ENCODE measurements around the gene CLEC4C. TPM values are rescaled to one million over a fixed set of nuclear protein-coding genes. Genes with fewer than 3 reads are reported as not detected.

CLEC4C gene
- total and polyA plus RNA-seq, 2 of the 8 experiments (the other 6 are each of a cell fraction or from before 2014, with no cell fraction given): 0.76 TPM; not detected in 1

DNA sequence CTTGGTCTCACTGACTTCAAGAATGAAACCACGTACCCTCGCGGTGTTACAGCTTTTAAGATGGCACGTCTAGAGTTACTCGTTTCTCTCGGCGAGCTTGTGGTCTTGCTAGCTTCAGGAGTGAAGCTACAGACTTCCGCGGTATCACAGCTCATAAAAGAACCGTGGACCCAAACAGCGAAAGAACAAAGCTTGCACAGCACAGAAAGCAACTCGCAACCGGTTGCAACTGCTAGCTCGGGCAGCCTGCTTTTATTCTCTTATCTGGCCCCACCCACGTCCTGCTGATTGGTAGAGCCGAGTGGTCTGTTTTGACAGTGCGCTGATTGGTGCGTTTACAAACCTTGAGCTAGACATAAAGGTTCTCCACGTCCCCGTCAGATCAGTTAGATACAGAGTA is 4.2 kb upstream of the CLEC4C start:
- no peaks in the 10 kb centered on the region for H4K20me1 ChIP-seq (replicated peaks in 1 of 2; ENCODE audit: control insufficient read depth in 1 of 2, insufficient read depth in 2 of 2, low read length in 2 of 2)
- DNase-seq (ENCODE audit: low read depth in 1 of 2, low spot score in 2 of 2) (no peak), FAIRE-seq (no peak)
- H2BK120ac ChIP-seq (replicated peaks; ENCODE audit: low read depth, low read length): no peak overlapping the region
- H3K23me2 ChIP-seq (ENCODE audit: low read depth, low read length): no peaks in the 10 kb centered on the region
- no peak overlapping the region; the same call in 1 of the 2 replicates for H3K27ac ChIP-seq (ENCODE audit: low read depth, low read length)
- H3K4ac ChIP-seq (replicated peaks; ENCODE audit: insufficient read length, low read depth, low read length): no peak overlapping the region
- no peak overlapping the region for H4K8ac ChIP-seq (ENCODE audit: extremely low read depth, insufficient read depth, low read length)
- CTCF ChIA-PET (ENCODE audit: partially characterized antibody): interaction anchor here (0.8 to 3.1 kb wide), 8 partner anchors 12 to 105 kb away, joined by 3 to 10 read pairs (median 3); no protein-coding TSS in a partner anchor
- POLR2A ChIA-PET (ENCODE audit: partially characterized antibody): interaction anchor here (0.5 to 1.5 kb wide), 6 partner anchors 8 to 155 kb away, joined by 3 to 4 read pairs (median 3); no protein-coding TSS in a partner anchor
- H3K18ac ChIP-seq (ENCODE audit: extremely low read depth, low read length): no peak overlapping the region; the same call in 1 of the 2 replicates
- no peak overlapping the region for H3K23ac ChIP-seq (ENCODE audit: insufficient read length)
- H3K56ac ChIP-seq (replicated peaks; ENCODE audit: insufficient read length, low read depth, low read length): no peak overlapping the region
- H2AK5ac ChIP-seq (ENCODE audit: low read depth, low read length): no peak overlapping the region
- H3K27me3 ChIP-seq (replicated peaks in 1 of 4; ENCODE audit: control insufficient read depth in 3 of 4, extremely low read depth in 1 of 4, insufficient read depth in 3 of 4, low read length in 3 of 4): no peaks in the 10 kb centered on the region
- 89% methylated on average over 20 of the region's 20 CpGs; no CpG with 5 or more reads in 1 of the 2 experiments for WGBS, 2 experiments (ENCODE audit: extremely low coverage in 1 of 2, insufficient coverage in 1 of 2, insufficient read length in 1 of 2, insufficient replicate concordance in 2 of 2, low coverage in 1 of 2, low lambda C conversion rate in 2 of 2, missing lambda C conversion rate in 1 of 2)
- H3K4me2 ChIP-seq (ENCODE audit: insufficient read depth in 1 of 2, low read depth in 2 of 2, low read length in 2 of 2): no peak overlapping the region
- H3K79me1 ChIP-seq (ENCODE audit: low read depth, low read length): no peaks in the 10 kb centered on the region
- no peak overlapping the region for H4K91ac ChIP-seq (replicated peaks; ENCODE audit: insufficient read length, low read length)
- H3K4me1 ChIP-seq (replicated peaks in 1 of 4; ENCODE audit: control insufficient read depth in 3 of 4, insufficient read depth in 4 of 4, low read length in 3 of 4): peaks cover 0 to 3% (median 0%) of the 10 kb centered on the region in 4 experiments; a peak in 1 of 7 replicates
- no peaks in the 10 kb centered on the region for H3K36me3 ChIP-seq (ENCODE audit: control insufficient read depth in 2 of 4, insufficient read depth in 4 of 4, low read length in 3 of 4)
- H2BK12ac ChIP-seq (ENCODE audit: low read depth, low read length): peak overlapping the region; percentile 35; the same call in 1 of the 2 replicates
- H3K9me3 ChIP-seq (ENCODE audit: insufficient read depth in 2 of 2, low read depth in 1 of 2, low read length in 1 of 2): peaks cover 0 to 3% of the 10 kb centered on the region in 2 experiments; a peak in 1 of 4 replicates
- H2BK5ac ChIP-seq (ENCODE audit: low read depth, low read length): no peak overlapping the region
- no peak overlapping the region for H3K4me3 ChIP-seq (ENCODE audit: extremely low read depth in 1 of 4, insufficient read depth in 2 of 4, low read depth in 3 of 4, low read length in 4 of 4)
- H2BK15ac ChIP-seq (ENCODE audit: low read length): 0 out of 2 replicates have a peak overlapping the region, but pooled peaks have one; percentile 72
- no peaks in the 10 kb centered on the region for H3K79me2 ChIP-seq (ENCODE audit: control insufficient read depth in 1 of 2, insufficient read depth in 2 of 2, low read length in 2 of 2)
- H2AFZ ChIP-seq (ENCODE audit: low read length): no peak overlapping the region
- no peak overlapping the region for H3K14ac ChIP-seq (ENCODE audit: insufficient read length)
- no peak overlapping the region for H2BK20ac ChIP-seq (ENCODE audit: low read length)
- H4K5ac ChIP-seq (ENCODE audit: insufficient read length, low read depth, low read length): no peak overlapping the region
- no peak overlapping the region for H3K9ac ChIP-seq (replicated peaks in 1 of 4; ENCODE audit: extremely low read depth in 1 of 4, low read depth in 3 of 4, low read length in 3 of 4)
- TF ChIP-seq HDAC2 (IDR thresholded peaks at IDR 0.05; ENCODE audit: borderline replicate concordance in 1 of 2, low read depth in 2 of 2, low read length in 2 of 2) (no peak), SUZ12 (IDR thresholded peaks at IDR 0.05; ENCODE audit: low read length) (no peak), BACH1 (IDR thresholded peaks at IDR 0.05; ENCODE audit: low read length) (no peak), GABPA (IDR thresholded peaks at IDR 0.05; ENCODE audit: borderline replicate concordance, insufficient read depth, low read length) (no peak), RXRA (IDR thresholded peaks at IDR 0.05; ENCODE audit: insufficient read depth, low read depth, low read length) (no peak), EZH2 (IDR thresholded peaks at IDR 0.05; ENCODE audit: low read depth, low read length, severe bottlenecking) (no peak), RNF2 (IDR thresholded peaks at IDR 0.05; ENCODE audit: borderline replicate concordance, low read depth, low read length, missing control alignments, poor library complexity, severe bottlenecking) (no peak), ZNF274 (IDR thresholded peaks at IDR 0.05; ENCODE audit: borderline replicate concordance, extremely low read depth, low read length) (no peak), HDAC6 (IDR thresholded peaks at IDR 0.05; ENCODE audit: low read depth, low read length) (no peak)
- TF ChIP-seq, protein P1, sequence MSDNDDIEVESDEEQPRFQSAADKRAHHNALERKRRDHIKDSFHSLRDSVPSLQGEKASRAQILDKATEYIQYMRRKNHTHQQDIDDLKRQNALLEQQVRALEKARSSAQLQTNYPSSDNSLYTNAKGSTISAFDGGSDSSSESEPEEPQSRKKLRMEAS (IDR thresholded peaks at IDR 0.05): no peak
- TF ChIP-seq, protein P2, sequence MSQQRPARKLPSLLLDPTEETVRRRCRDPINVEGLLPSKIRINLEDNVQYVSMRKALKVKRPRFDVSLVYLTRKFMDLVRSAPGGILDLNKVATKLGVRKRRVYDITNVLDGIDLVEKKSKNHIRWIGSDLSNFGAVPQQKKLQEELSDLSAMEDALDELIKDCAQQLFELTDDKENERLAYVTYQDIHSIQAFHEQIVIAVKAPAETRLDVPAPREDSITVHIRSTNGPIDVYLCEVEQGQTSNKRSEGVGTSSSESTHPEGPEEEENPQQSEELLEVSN (IDR thresholded peaks at IDR 0.05): no peak
